IPS-18c (cell line): ENCODE measurements around the gene NRARP.

Experiments used
- H3K4me3 ChIP-seq: 2 replicates; pipeline ENCODE4 v1.7.0; 2013; ENCODE audit warnings: low read depth, mild to moderate bottlenecking, low read length, moderate library complexity; ENCODE audit not compliant: insufficient read depth
- H3K9me3 ChIP-seq: one replicate; pipeline ENCODE4 v1.6.1; 2013; ENCODE audit warnings: mild to moderate bottlenecking, low read length, moderate library complexity; ENCODE audit not compliant: control insufficient read depth, insufficient read depth

Gene NRARP

GRCh38 chr9:137314561-137315560 lies 12.8 kb upstream of the NRARP start:
- no peaks in the 10 kb centered on the region for H3K9me3 ChIP-seq
- H3K4me3 ChIP-seq: no peak overlapping the region; the same call in 1 of the 2 replicates

GRCh38 chr9:137313956-137314560 lies 12.0 kb upstream of the NRARP start:
- H3K4me3 ChIP-seq: no peak overlapping the region
- H3K9me3 ChIP-seq: no peaks in the 10 kb centered on the region

- H3K9me3 ChIP-seq: no peaks in the 10 kb centered on the region
- H3K4me3 ChIP-seq: no peak overlapping the region
Measured at GRCh38 chr9:137313326-137313936, 11.4 kb upstream of the NRARP start.

- no peaks in the 10 kb centered on the region for H3K9me3 ChIP-seq
- no peak overlapping the region for H3K4me3 ChIP-seq
Measured at GRCh38 chr9:137312852-137313325, 10.8 kb upstream of the NRARP start.

- Histone ChIP-seq H3K4me3 (no peak overlapping the region), H3K9me3 (no peaks in the 10 kb centered on the region)
Measured at GRCh38 chr9:137311986-137312851, 10.1 kb upstream of the NRARP start.

- H3K9me3 ChIP-seq: no peaks in the 10 kb centered on the region
Measured at GRCh38 chr9:137311171-137311985, 9.3 kb upstream of the NRARP start.

GRCh38 chr9:137310189-137311052 lies 8.3 kb upstream of the NRARP start:
- Histone ChIP-seq H3K9me3 (no peaks in the 10 kb centered on the region), H3K4me3 (no peak overlapping the region)

More at GRCh38 chr9:137311171-137311985, 9.3 kb upstream of the NRARP start:
- no peak overlapping the region for H3K4me3 ChIP-seq

- H3K9me3 ChIP-seq: no peaks in the 10 kb centered on the region
- no peak overlapping the region for H3K4me3 ChIP-seq
Measured at GRCh38 chr9:137309368-137310188, 7.5 kb upstream of the NRARP start.

- H3K9me3 ChIP-seq: no peaks in the 10 kb centered on the region
- H3K4me3 ChIP-seq: no peak overlapping the region
Measured at GRCh38 chr9:137308057-137308619, 6.1 kb upstream of the NRARP start.

- Histone ChIP-seq H3K4me3 (no peak overlapping the region), H3K9me3 (no peaks in the 10 kb centered on the region)
Measured at GRCh38 chr9:137307255-137308056, 5.4 kb upstream of the NRARP start.

- H3K4me3 ChIP-seq: no peak overlapping the region
Measured at GRCh38 chr9:137306850-137307254, 4.8 kb upstream of the NRARP start.

GRCh38 chr9:137306066-137306849 lies 4.2 kb upstream of the NRARP start:
- Histone ChIP-seq H3K9me3 (no peaks in the 10 kb centered on the region), H3K4me3 (no peak overlapping the region)

More at GRCh38 chr9:137306850-137307254, 4.8 kb upstream of the NRARP start:
- H3K9me3 ChIP-seq: no peaks in the 10 kb centered on the region

- Histone ChIP-seq H3K9me3 (no peaks in the 10 kb centered on the region), H3K4me3 (no peak overlapping the region)
Measured at GRCh38 chr9:137305798-137306065, 3.7 kb upstream of the NRARP start.
